PC-9 (cell line): Measurements from ENCODE around the gene TMEM117. TPM values are rescaled to one million over a fixed set of nuclear protein-coding genes. Genes with fewer than 3 reads are reported as not detected.
A peak's percentile ranks its signal among the peaks of the same experiment; 100 is the strongest.
"Not testable (repeated sequence)": the region's sequence is repeated elsewhere in the genome, so short reads cannot be mapped to it uniquely, and the experiment has no call there.

Experiments used
- BruUV-seq: library from RNA; stranded (reverse); fragments of 400-500 nt; replicated peaks from 2 replicates; lab custom pipeline; 2021; lab: Mats Ljungman, UMichigan
- CTCF ChIA-PET: fragments of 300-600 bp; sonication (Branson Sonifier 250); formaldehyde crosslinking; loops from one replicate; lab custom pipeline; 2022; ENCODE audit warnings: antibody characterized with exemption; lab: Charles Lee
- POLR2A ChIA-PET: fragments of 300-600 bp; sonication (Branson Sonifier 250); formaldehyde crosslinking; loops from one replicate; lab custom pipeline; 2022; ENCODE audit warnings: antibody characterized with exemption; ENCODE audit not compliant: unreplicated experiment; lab: Charles Lee
- DNase-seq, 2 experiments: peaks; one replicate each; pipeline versions ENCODE4 v3.0.0 to v3.0.0-alpha.2; 2015 to 2022; ENCODE audit warnings: mixed read lengths in 1 of 2
- H2AFZ ChIP-seq: fragments of 200-600 bp; sonication (generic); 2 replicates; pipeline ENCODE4 v1.8.1; 2017; ENCODE audit warnings: antibody characterized with exemption
- H3F3A ChIP-seq: fragments of 200-600 bp; sonication (generic); 2 replicates; pipeline ENCODE4 v1.8.1; 2017; ENCODE audit warnings: antibody characterized with exemption, mild to moderate bottlenecking, low read depth; ENCODE audit not compliant: insufficient read depth
- H3K27ac ChIP-seq: fragments of 200-600 bp; sonication (generic); 2 replicates; pipeline ENCODE4 v1.6.1; 2016; ENCODE audit warnings: mixed run types
- H3K27me3 ChIP-seq: fragments of 200-600 bp; sonication (generic); 2 replicates; pipeline ENCODE4 v1.6.1; 2016; ENCODE audit warnings: low read depth, mixed run types; ENCODE audit not compliant: insufficient read depth
- H3K36me3 ChIP-seq: fragments of 200-600 bp; sonication (generic); 2 replicates; pipeline ENCODE4 v1.6.1; 2016; ENCODE audit warnings: low read depth, mixed run types
- H3K4me1 ChIP-seq: fragments of 200-600 bp; sonication (generic); replicated peaks from 2 replicates; pipeline ENCODE4 v1.6.1; 2016; ENCODE audit warnings: mixed run types; ENCODE audit not compliant: insufficient read depth
- H3K4me2 ChIP-seq: fragments of 200-600 bp; sonication (generic); 2 replicates; pipeline ENCODE4 v1.6.1; 2017; ENCODE audit warnings: mixed run types
- H3K4me3 ChIP-seq: fragments of 200-600 bp; sonication (generic); 2 replicates; pipeline ENCODE4 v1.6.1; 2016; ENCODE audit warnings: mixed run types
- H3K79me2 ChIP-seq: fragments of 200-600 bp; sonication (generic); 2 replicates; pipeline ENCODE4 v1.6.1; 2017; ENCODE audit warnings: low read depth, mixed run types
- H3K9me2 ChIP-seq: fragments of 200-600 bp; sonication (generic); 2 replicates; pipeline ENCODE4 v1.8.1; 2017; ENCODE audit warnings: mild to moderate bottlenecking; ENCODE audit not compliant: insufficient read depth
- H3K9me3 ChIP-seq: fragments of 200-600 bp; sonication (generic); 2 replicates; pipeline ENCODE4 v1.8.1; 2016; ENCODE audit warnings: low read depth; ENCODE audit not compliant: insufficient read depth
- H4K20me1 ChIP-seq: fragments of 200-600 bp; sonication (generic); 2 replicates; pipeline ENCODE4 v1.8.1; 2017; ENCODE audit not compliant: insufficient read depth
- EZH2 ChIP-seq: fragments of 200-600 bp; sonication (generic); IDR thresholded peaks from 2 replicates; pipeline ENCODE4 v1.8.0; 2017; ENCODE audit warnings: antibody characterized with exemption, low read depth
- intact Hi-C: fragments of 100-400 bp; cut with micrococcal nuclease; formaldehyde crosslinking; loops from one replicate; pipeline ENCODE4 v1.10.0; 2022; ENCODE audit not compliant: unreplicated experiment
- total RNA-seq: library from RNA; stranded (reverse); gene quantifications from 2 replicates; pipeline ENCODE4 v1.2.3, GENCODE V29; 2021
- TF ChIP-seq, protein P1 (sequence below): fragments of 200-600 bp; sonication (generic); conservative IDR thresholded peaks from 2 replicates; pipeline ENCODE4 v1.6.1; 2017; ENCODE audit warnings: mixed run types, antibody characterized with exemption, mild to moderate bottlenecking, moderate library complexity

TMEM117 gene
- total RNA-seq, 1 experiment from 2014 or later, result 2.0 TPM

DNA sequence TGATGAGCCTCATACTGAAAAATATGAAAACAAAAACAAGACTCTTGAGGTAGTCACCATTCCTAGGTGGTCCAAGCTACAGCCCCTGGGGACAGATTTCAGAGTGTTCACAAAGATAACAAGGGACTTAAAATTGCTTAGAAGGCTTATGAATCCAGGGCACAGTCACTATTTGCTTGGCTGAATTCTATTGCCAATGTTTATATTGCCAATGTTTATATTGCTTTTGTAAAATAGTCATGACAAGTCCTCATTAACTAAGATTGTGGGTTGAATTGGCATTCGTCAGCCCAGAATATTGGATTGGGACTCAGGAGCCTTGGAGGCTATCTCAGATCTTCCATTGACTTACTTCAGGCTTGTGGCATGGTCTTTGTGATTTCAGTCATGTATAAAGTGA is 6.4 kb downstream of the TMEM117 start:
- no peak for DNase-seq
- Histone ChIP-seq H3K27ac (no peak overlapping the region), H3K36me3 (peaks cover 9% of the 10 kb centered on the region; the same call in 1 of the 2 replicates), H3K9me3 (peaks cover 14% of the 10 kb centered on the region), H3K4me3 (no peak overlapping the region), H3K4me2 (no peak overlapping the region), H3K4me1 (peaks cover 11% of the 10 kb centered on the region), H3K79me2 (no peaks in the 10 kb centered on the region), H3K9me2 (no peaks in the 10 kb centered on the region), H4K20me1 (no peaks in the 10 kb centered on the region), H3K27me3 (no peaks in the 10 kb centered on the region), H2AFZ (no peak overlapping the region), H3F3A (peaks cover 11% of the 10 kb centered on the region)
- TF ChIP-seq EZH2, result no peak
- TF ChIP-seq, protein P1, sequence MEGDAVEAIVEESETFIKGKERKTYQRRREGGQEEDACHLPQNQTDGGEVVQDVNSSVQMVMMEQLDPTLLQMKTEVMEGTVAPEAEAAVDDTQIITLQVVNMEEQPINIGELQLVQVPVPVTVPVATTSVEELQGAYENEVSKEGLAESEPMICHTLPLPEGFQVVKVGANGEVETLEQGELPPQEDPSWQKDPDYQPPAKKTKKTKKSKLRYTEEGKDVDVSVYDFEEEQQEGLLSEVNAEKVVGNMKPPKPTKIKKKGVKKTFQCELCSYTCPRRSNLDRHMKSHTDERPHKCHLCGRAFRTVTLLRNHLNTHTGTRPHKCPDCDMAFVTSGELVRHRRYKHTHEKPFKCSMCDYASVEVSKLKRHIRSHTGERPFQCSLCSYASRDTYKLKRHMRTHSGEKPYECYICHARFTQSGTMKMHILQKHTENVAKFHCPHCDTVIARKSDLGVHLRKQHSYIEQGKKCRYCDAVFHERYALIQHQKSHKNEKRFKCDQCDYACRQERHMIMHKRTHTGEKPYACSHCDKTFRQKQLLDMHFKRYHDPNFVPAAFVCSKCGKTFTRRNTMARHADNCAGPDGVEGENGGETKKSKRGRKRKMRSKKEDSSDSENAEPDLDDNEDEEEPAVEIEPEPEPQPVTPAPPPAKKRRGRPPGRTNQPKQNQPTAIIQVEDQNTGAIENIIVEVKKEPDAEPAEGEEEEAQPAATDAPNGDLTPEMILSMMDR, result no peak
- no TSS peak for BruUV-seq
- intact Hi-C loops, result no loop called here
- CTCF ChIA-PET, result no interaction called here
- POLR2A ChIA-PET, result no interaction called here

- H3K27me3 ChIP-seq, H3K9me2 ChIP-seq, CTCF ChIA-PET, H3K4me3 ChIP-seq, H3K4me2 ChIP-seq, intact Hi-C loops, H3K79me2 ChIP-seq, BruUV-seq, POLR2A ChIA-PET, H2AFZ ChIP-seq, H4K20me1 ChIP-seq: not testable (repeated sequence)
- peaks cover 15% of the 10 kb centered on the region; the same call in 1 of the 2 replicates for H3K36me3 ChIP-seq
- H3K9me3 ChIP-seq, result peaks cover 32% of the 10 kb centered on the region
- H3K27ac ChIP-seq, result peak overlapping the region; percentile 81
- peak; percentile 21 to 83 for DNase-seq
- H3K4me1 ChIP-seq, result peaks cover 19% of the 10 kb centered on the region
- peaks cover 24% of the 10 kb centered on the region for H3F3A ChIP-seq
These were observed 11.7 kb downstream of the TMEM117 start for GRCh38 chr12:43847425-43848225.

DNA sequence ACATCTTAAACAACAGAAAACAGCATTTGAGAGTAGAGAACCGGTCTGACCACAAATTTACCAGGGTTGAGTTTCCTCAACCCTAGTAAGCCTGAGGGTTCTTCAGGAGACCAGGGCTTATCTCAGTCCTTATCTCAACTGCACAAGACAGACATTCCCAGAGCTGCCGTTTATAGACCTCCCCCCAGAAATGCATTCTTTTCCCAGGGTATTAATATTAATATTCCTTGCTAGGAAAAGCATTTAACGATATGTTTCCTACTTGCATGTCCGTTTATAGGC is 12.3 kb downstream of the TMEM117 start:
- peak; percentile 16 to 61 for DNase-seq
- TF ChIP-seq, protein P1, result no peak
- TF ChIP-seq EZH2, result no peak
- Histone ChIP-seq H3K9me3 (peaks cover 32% of the 10 kb centered on the region), H3K4me1 (peaks cover 19% of the 10 kb centered on the region), H3K27ac (peak overlapping the region; percentile 81; the same call in 1 of the 2 replicates), H3F3A (peaks cover 24% of the 10 kb centered on the region), H3K9me2 (no peaks in the 10 kb centered on the region), H3K27me3 (no peaks in the 10 kb centered on the region), H3K36me3 (peaks cover 15% of the 10 kb centered on the region; the same call in 1 of the 2 replicates), H2AFZ (no peak overlapping the region), H4K20me1 (no peaks in the 10 kb centered on the region), H3K79me2 (no peaks in the 10 kb centered on the region), H3K4me3 (no peak overlapping the region), H3K4me2 (no peak overlapping the region)
- intact Hi-C loops, result no loop called here
- no TSS peak for BruUV-seq
- ChIA-PET CTCF (no interaction called here), POLR2A (no interaction called here)
